HepG2 (cell line): ENCODE results near the gene CPS1.

Source experiments
- CHD2 ChIP-seq: IDR thresholded peaks from 2 replicates; pipeline ENCODE4 v1.6.1; 2011; ENCODE audit warnings: low read depth, low read length, improper control_type of control experiment
- KDM4B ChIP-seq: sonication (generic); formaldehyde crosslinking; IDR thresholded peaks from 2 replicates; pipeline ENCODE4 v1.4.0; 2020; ENCODE audit warnings: missing genetic modification reagents
- MAZ ChIP-seq, 2 experiments: sonication (generic) in 1 of 2; formaldehyde crosslinking in 1 of 2; IDR thresholded peaks; 2 replicates each; pipeline versions ENCODE4 v1.5.0 to v1.6.1; 2012 to 2020; ENCODE audit warnings: low read depth in 2 of 2, mild to moderate bottlenecking in 2 of 2, borderline replicate concordance in 1 of 2, improper control_type of control experiment in 1 of 2, low read length in 1 of 2, missing genetic modification reagents in 1 of 2, moderate library complexity in 1 of 2
- ZNF274 ChIP-seq: sonication (generic); formaldehyde crosslinking; IDR thresholded peaks from 2 replicates; pipeline ENCODE4 v1.5.1; 2020; ENCODE audit warnings: mild to moderate bottlenecking, missing genetic modification reagents
- TF ChIP-seq, protein P1 (sequence below): sonication (generic); formaldehyde crosslinking; IDR thresholded peaks from 2 replicates; pipeline ENCODE4 v1.5.0; 2020; ENCODE audit warnings: missing genetic modification reagents
- TF ChIP-seq, protein P2 (sequence below): fragments of 450-650 bp; IDR thresholded peaks from 2 replicates; pipeline ENCODE4 v1.6.1; 2017
- TF ChIP-seq, protein P3 (sequence below), 2 experiments: fragments of 450-650 bp in 1 of 2; sonication (generic) in 1 of 2; formaldehyde crosslinking; IDR thresholded peaks; 2 replicates each; pipeline versions ENCODE4 v1.5.0 to v1.8.0; 2020 to 2022; ENCODE audit warnings: mild to moderate bottlenecking in 1 of 2, missing genetic modification reagents in 1 of 2

DNA sequence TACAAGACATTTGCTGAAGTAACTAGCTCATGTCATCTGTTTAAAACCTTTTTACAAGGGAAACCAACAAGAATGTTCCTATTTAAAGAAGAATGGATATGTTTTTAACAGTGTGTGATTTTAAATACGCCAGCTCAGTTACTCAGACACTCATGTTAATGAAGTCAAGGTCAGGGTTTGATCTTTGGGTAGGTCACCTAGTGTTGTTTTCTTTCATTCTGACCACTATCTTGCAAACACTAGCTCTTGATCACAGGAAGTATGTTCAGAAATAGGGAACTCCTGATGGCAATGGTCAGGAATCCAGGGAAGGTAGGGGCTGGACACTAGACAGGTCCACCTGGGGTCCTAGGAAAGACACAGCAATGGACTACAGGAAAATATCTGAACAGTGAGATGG lies 116.7 kb downstream of the CPS1 start:
- TF ChIP-seq MAZ (IDR thresholded peaks at IDR 0.05; ENCODE audit: borderline replicate concordance, low read depth, low read length) (no peak), MAZ (CRISPR knock-in tag; IDR thresholded peaks at IDR 0.05; ENCODE audit: low read depth) (no peak), ZNF274 (CRISPR knock-in tag) (no peak), CHD2 (no peak), KDM4B (no peak)
- TF ChIP-seq, protein P1, sequence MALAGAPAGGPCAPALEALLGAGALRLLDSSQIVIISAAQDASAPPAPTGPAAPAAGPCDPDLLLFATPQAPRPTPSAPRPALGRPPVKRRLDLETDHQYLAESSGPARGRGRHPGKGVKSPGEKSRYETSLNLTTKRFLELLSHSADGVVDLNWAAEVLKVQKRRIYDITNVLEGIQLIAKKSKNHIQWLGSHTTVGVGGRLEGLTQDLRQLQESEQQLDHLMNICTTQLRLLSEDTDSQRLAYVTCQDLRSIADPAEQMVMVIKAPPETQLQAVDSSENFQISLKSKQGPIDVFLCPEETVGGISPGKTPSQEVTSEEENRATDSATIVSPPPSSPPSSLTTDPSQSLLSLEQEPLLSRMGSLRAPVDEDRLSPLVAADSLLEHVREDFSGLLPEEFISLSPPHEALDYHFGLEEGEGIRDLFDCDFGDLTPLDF, result no peak
- TF ChIP-seq, protein P2, sequence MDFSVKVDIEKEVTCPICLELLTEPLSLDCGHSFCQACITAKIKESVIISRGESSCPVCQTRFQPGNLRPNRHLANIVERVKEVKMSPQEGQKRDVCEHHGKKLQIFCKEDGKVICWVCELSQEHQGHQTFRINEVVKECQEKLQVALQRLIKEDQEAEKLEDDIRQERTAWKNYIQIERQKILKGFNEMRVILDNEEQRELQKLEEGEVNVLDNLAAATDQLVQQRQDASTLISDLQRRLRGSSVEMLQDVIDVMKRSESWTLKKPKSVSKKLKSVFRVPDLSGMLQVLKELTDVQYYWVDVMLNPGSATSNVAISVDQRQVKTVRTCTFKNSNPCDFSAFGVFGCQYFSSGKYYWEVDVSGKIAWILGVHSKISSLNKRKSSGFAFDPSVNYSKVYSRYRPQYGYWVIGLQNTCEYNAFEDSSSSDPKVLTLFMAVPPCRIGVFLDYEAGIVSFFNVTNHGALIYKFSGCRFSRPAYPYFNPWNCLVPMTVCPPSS, result no peak
- TF ChIP-seq, protein P3, sequence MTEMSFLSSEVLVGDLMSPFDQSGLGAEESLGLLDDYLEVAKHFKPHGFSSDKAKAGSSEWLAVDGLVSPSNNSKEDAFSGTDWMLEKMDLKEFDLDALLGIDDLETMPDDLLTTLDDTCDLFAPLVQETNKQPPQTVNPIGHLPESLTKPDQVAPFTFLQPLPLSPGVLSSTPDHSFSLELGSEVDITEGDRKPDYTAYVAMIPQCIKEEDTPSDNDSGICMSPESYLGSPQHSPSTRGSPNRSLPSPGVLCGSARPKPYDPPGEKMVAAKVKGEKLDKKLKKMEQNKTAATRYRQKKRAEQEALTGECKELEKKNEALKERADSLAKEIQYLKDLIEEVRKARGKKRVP (CRISPR knock-in tag; IDR thresholded peaks at IDR 0.05), result no peak
